ENCODE measurements around the gene CHRM2. TPM values are rescaled to one million over a fixed set of nuclear protein-coding genes. Genes with fewer than 3 reads are reported as not detected.

Gene CHRM2
- polyA plus RNA-seq, 2 of the 4 experiments (the other 2 are of a cell fraction) = not detected

GRCh38 chr7:136865777-136866176 lies 2.7 kb upstream of the CHRM2 start:
- ChIA-PET POLR2A (no interaction called here), CTCF (no interaction called here)
- no peak for FAIRE-seq
- ATAC-seq = no peak
- no peaks in the 10 kb centered on the region for H3K4me1 ChIP-seq
- 2% methylated on average over 2 of the region's 2 CpGs for WGBS (ENCODE audit: missing lambda C conversion rate)
- H3K9me3 ChIP-seq = no peaks in the 10 kb centered on the region
- TF ChIP-seq RAD21 (conservative IDR thresholded peaks at IDR 0.05 in 1 of 2, IDR thresholded peaks at IDR 0.05 in 1 of 2) (no peak), ESRRA (IDR thresholded peaks at IDR 0.05; ENCODE audit: borderline replicate concordance, low read length) (no peak), HOXB5 (CRISPR knock-in tag; IDR thresholded peaks at IDR 0.05) (no peak), EHF (CRISPR knock-in tag; IDR thresholded peaks at IDR 0.05) (no peak), EP300 (IDR thresholded peaks at IDR 0.05) (no peak), CHD2 (IDR thresholded peaks at IDR 0.05; ENCODE audit: low read length, partially characterized antibody) (no peak), MAX (IDR thresholded peaks at IDR 0.05) (no peak), MYC (IDR thresholded peaks at IDR 0.05; ENCODE audit: borderline replicate concordance, low read length) (no peak)
- H3K4me3 ChIP-seq = no peak overlapping the region
- H3K27ac ChIP-seq = no peak overlapping the region
- DNase-seq (ENCODE audit: low read depth in 1 of 2, low spot score in 1 of 2) = no peak
- no peak overlapping the region for H3K4me2 ChIP-seq

GRCh38 chr7:136869001-136869961 lies 829 bp downstream of the CHRM2 start:
- H3K4me2 ChIP-seq = no peak overlapping the region
- no peak overlapping the region for H3K27ac ChIP-seq
- H3K9me3 ChIP-seq = no peaks in the 10 kb centered on the region
- ATAC-seq = peak in 1 of 2 experiments; percentile 33; a peak in 2 of 6 replicates
- FAIRE-seq = no peak
- DNase-seq (ENCODE audit: low read depth in 1 of 2, low spot score in 1 of 2) = no peak
- no peak overlapping the region for H3K4me3 ChIP-seq
- no peaks in the 10 kb centered on the region for H3K4me1 ChIP-seq
- TF ChIP-seq RAD21 (conservative IDR thresholded peaks at IDR 0.05 in 1 of 2, IDR thresholded peaks at IDR 0.05 in 1 of 2) = no peak
- TF ChIP-seq HOXA7 (CRISPR knock-in tag; IDR thresholded peaks at IDR 0.05) = no peak
- no peak for TF ChIP-seq SMC3 (IDR thresholded peaks at IDR 0.05)
- TF ChIP-seq USF2 (IDR thresholded peaks at IDR 0.05) = no peak
- ChIA-PET POLR2A (no interaction called here), CTCF (interaction anchor here (0.6 kb wide), 1 partner anchor 173 kb away, joined by 3 read pairs; no protein-coding TSS in a partner anchor)
- WGBS (ENCODE audit: missing lambda C conversion rate) = 27% methylated on average over 39 of the region's 65 CpGs

- FAIRE-seq = no peak
- ChIA-PET POLR2A (no interaction called here), CTCF (interaction anchor here (0.6 kb wide), 1 partner anchor 174 kb away, joined by 3 read pairs; no protein-coding TSS in a partner anchor)
- TF ChIP-seq ZFP36 (IDR thresholded peaks at IDR 0.05; ENCODE audit: borderline replicate concordance, partially characterized antibody) (no peak), CHD4 (IDR thresholded peaks at IDR 0.05; ENCODE audit: borderline replicate concordance) (no peak), MAFK (IDR thresholded peaks at IDR 0.05; ENCODE audit: partially characterized antibody) (no peak), ATOH8 (CRISPR knock-in tag; IDR thresholded peaks at IDR 0.05; ENCODE audit: low read depth) (no peak), ELK1 (IDR thresholded peaks at IDR 0.05; ENCODE audit: low read depth, low read length) (no peak), HEYL (CRISPR knock-in tag; IDR thresholded peaks at IDR 0.05) (no peak), E2F6 (IDR thresholded peaks at IDR 0.05; ENCODE audit: borderline replicate concordance, low read depth) (no peak), KDM1A (IDR thresholded peaks at IDR 0.05; ENCODE audit: low read depth) (no peak), HMGXB4 (CRISPR knock-in tag; IDR thresholded peaks at IDR 0.05; ENCODE audit: borderline replicate concordance) (no peak), PHF8 (IDR thresholded peaks at IDR 0.05; ENCODE audit: borderline replicate concordance, low read depth) (no peak), JUN (IDR thresholded peaks at IDR 0.05) (no peak), RCOR1 (IDR thresholded peaks at IDR 0.05; ENCODE audit: low read depth, low read length) (no peak), RARB (CRISPR knock-in tag; IDR thresholded peaks at IDR 0.05) (no peak), HOXA7 (CRISPR knock-in tag; IDR thresholded peaks at IDR 0.05) (no peak), MYC (IDR thresholded peaks at IDR 0.05; ENCODE audit: borderline replicate concordance, low read length) (no peak)
These were observed 1.8 kb downstream of the CHRM2 start for GRCh38 chr7:136869991-136870865.

More at GRCh38 chr7:136869991-136870865, 1.8 kb downstream of the CHRM2 start:
- WGBS (ENCODE audit: missing lambda C conversion rate) = 47% methylated on average over 39 of the region's 54 CpGs
- Histone ChIP-seq H3K4me2 (no peak overlapping the region), H3K9me3 (no peaks in the 10 kb centered on the region), H3K4me3 (no peak overlapping the region), H3K4me1 (no peaks in the 10 kb centered on the region), H3K27ac (no peak overlapping the region)
- ATAC-seq (no peak), DNase-seq (ENCODE audit: low read depth in 1 of 2, low spot score in 1 of 2) (no peak)

All from A549 (cell line).